Measurements from ENCODE around the gene BUB1B.

GRCh38 chr15:40259021-40259420, 98.2 kb downstream of the BUB1B start:
- no peak for TF ChIP-seq CTCF (IDR thresholded peaks at IDR 0.05; ENCODE audit: low read length)
- TF ChIP-seq EZH2 (optimal IDR thresholded peaks at IDR 0.05; ENCODE audit: low read depth, low read length): no peak
- no peak for TF ChIP-seq EZH2phosphoT487 (IDR thresholded peaks at IDR 0.05; ENCODE audit: low read length)

Data from MM.1S (cell line).